HG03342 (cell line): ENCODE data around the gene PPP2R3A.

Experiments used
- ATAC-seq: cut with Tn5 transposase; IDR thresholded peaks from one replicate; pipeline ENCODE4 v1.9.1; 2021; ENCODE audit warnings: mild to moderate bottlenecking, moderate library complexity; ENCODE audit not compliant: unreplicated experiment

The PPP2R3A gene

DNA sequence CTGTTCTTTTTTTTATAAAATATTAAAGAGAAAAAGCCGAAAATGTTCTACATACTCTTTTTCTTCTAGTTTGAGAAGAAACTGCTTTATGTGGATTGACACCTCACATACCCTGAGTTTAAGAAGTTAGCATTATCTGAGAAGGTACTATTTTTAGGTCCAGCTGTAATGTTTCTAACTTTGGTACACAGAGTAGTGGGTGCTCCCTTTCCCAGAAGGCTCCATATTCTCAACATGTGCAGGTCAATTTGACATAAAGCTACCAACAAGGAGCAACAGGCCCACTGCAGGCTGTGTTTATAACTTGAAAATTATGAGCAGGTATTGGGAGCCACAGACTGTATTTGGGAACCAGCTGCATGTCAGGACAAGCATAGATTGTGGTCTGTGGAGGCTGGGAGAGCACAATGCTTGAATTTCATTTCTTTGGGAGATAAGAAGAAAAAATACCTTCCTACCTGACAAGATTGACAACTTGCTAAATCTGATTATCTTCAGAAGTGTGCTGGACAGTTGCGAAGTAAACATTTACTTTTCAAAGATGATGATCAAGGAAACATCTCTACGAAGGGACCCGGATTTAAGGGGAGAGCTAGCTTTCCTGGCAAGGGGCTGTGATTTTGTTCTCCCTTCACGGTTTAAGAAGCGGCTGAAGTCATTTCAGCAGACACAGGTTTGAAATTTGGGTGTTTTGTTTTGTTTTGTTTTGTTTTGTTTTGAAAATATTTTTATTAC lies 57.2 kb downstream of the PPP2R3A start:
- ATAC-seq, result no peak

GRCh38 chr3:136023264-136023978 lies 57.9 kb downstream of the PPP2R3A start:
- ATAC-seq, result no peak

DNA sequence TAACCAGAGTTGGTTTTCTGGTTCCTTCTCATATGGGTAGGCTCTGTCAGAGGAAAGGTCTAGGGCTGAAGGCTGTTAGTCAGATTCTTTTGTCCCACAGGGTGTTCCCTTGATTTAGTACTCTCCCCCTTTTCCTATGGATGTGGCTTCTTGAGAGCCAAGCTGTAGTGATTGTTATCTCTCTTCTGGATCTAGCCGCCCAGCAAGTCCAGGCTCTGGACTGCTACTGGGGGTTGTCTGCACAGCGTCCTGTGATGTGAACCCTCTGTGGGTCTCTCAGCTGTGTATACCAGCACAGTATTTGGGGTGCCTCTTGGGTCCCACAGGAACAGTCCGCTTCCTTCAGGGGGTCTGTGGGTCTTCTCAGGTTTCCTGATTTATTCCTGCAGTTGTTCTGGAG lies 70.8 kb downstream of the PPP2R3A start:
- no peak for ATAC-seq

GRCh38 chr3:136038668-136039067 lies 73.1 kb downstream of the PPP2R3A start:
- no peak for ATAC-seq

GRCh38 chr3:136042608-136043221 lies 77.2 kb downstream of the PPP2R3A start:
- no peak for ATAC-seq

GRCh38 chr3:136044980-136045745 lies 79.6 kb downstream of the PPP2R3A start:
- ATAC-seq, result no peak

GRCh38 chr3:136048068-136048467 lies 82.5 kb downstream of the PPP2R3A start:
- ATAC-seq, result no peak

DNA sequence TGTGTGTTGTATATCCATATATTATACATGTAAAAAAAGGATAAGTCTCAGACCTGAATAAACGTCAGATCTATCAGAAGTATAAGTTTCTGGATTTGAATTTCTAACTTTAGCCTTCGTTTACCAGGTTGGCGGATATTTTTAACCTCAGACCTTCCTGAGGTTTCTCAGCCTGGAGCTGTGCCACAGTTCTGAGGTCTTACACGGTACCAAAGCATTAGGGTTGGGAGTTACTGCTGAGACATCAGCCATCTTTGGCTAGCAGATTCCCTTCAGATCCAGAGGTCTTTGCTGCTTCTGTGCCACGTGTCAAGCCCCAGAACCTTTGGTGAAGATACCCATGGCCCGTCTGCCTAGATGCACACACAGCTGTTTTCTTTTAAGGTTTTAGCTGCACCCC lies 84.7 kb downstream of the PPP2R3A start:
- no peak for ATAC-seq

DNA sequence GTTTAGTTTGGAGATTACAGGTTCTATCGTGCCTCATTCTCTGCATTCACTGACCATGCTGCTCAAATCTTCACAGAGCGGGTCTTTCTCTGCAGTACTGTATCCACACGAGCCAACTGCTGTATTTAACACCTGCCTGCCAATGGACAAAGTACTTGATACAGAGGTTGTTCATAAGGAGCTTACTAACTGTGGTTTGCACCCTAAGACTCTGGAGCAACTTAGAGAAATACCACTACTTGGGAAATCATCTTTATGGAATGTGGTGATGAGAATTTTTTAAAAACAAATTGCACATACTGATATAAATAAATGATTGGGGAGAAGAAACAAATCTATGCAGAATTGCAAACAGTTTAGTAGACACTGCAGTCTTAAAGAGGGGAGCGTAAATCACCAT lies 90.0 kb downstream of the PPP2R3A start:
- no peak for ATAC-seq

DNA sequence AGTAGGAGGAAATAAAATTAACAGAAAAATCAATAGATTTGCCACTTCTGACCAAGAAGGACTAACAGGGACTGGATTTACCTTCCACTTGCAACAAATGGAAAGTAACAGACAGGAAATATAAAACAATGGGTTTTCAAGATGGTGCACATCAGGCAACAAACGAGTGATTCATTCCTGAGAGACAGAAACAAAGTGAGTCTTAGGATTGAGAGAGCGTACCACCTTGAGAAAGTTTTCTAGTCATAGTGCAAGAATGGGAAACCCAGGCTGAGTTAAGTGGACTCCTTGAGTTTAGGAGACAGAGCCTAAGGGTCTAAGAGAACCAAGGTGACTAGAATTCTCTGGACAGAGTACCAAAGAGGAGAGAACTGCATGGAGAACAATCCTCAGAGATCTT lies 101.7 kb downstream of the PPP2R3A start:
- ATAC-seq, result no peak

DNA sequence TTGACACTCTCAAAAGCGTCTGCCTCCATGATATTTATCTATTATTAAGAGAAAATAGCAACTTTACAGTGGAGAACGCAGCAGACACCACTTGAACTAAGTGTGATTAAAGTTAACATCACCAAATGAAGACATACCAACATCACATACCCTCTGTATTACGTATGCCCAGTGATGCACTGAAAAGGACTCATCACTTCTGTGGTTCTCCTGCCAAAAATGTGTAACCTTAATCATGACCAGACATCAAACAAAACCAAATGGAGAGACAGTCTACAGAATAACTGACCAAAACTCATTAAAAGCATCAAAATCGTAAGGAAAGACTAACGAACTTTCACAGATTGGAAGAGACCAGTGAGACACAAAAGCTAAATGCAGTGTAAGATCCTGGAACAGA lies 103.2 kb downstream of the PPP2R3A start:
- ATAC-seq, result no peak

GRCh38 chr3:136069933-136070332 lies 104.4 kb downstream of the PPP2R3A start:
- no peak for ATAC-seq

DNA sequence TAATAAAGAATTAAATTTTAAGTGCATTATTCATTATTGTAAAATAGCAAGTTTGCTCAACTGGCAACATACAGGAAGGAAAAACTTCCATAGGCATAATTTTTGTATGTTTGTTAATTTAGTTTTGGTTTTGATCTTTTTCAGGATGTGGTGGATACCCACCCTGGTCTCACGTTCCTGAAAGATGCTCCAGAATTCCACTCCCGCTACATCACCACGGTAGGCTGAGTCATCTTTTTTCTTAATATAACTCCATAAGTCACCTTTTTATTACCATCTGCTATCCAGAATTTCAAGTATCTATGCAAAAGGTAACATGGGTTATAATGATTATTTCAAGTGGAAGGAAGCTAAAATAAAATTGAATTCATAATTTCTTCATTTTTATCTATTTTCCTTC lies 104.8 kb downstream of the PPP2R3A start:
- no peak for ATAC-seq

GRCh38 chr3:136070953-136071949 lies 105.7 kb downstream of the PPP2R3A start:
- no peak for ATAC-seq

DNA sequence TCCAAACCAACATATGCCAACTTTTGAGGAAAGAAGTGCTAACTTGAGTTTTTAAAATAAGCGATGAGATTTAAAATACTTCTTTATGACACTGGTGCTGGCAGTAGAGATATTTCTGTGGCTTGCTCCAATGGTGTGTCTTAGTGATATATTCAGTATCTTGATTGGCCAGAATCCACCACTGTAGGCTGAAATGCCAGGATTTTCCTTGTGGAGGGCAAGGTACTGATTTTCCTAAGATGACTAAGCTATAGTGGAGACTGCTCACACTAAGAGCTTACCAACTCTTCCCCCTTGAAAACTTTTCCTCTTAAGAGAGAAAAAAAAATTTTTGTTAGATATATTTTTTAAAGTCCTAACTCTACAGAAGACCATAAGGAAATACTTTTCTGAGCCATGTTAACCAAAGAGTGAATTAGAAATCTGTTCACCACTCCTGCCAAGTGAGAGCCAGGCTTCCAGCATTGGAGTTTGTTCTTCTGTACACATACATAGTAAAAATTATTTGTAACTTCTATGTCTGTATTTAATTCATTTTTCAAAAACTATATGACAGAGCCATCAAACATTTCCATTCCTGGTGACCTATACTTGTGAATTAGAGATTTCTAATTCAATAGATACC lies 109.1 kb downstream of the PPP2R3A start:
- no peak for ATAC-seq

GRCh38 chr3:136075218-136075808 lies 109.8 kb downstream of the PPP2R3A start:
- ATAC-seq, result no peak

DNA sequence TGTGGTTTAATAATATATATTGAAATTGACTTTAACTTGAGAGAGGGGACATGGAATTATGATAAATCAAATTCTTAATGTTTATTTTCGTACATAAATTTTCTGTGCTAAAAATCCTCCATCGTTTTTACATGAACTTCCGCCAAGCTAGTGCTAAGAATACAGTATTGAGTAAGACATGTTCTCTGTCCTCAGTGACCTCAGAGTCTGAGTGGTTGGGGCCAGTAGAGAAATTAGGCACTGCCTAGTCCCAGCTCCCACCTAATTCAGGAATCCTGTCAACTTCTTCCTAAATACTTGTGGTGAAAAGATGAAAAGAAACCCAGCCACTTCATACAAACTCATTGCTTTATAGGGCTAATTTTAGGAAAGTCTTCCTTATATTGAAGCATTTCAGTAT lies 110.3 kb downstream of the PPP2R3A start:
- ATAC-seq, result no peak

- no peak for ATAC-seq
These were observed 113.2 kb downstream of the PPP2R3A start for GRCh38 chr3:136078421-136079364.
